ENCODE results near the gene KAT6B. TPM values are rescaled to one million over a fixed set of nuclear protein-coding genes. Genes with fewer than 3 reads are reported as not detected.
"Not testable (repeated sequence)": the region's sequence is repeated elsewhere in the genome, so short reads cannot be mapped to it uniquely, and the experiment has no call there.

Gene KAT6B
- total and polyA plus RNA-seq, 2 experiments from 2014 or later = 7.7 to 12.4 TPM

DNA sequence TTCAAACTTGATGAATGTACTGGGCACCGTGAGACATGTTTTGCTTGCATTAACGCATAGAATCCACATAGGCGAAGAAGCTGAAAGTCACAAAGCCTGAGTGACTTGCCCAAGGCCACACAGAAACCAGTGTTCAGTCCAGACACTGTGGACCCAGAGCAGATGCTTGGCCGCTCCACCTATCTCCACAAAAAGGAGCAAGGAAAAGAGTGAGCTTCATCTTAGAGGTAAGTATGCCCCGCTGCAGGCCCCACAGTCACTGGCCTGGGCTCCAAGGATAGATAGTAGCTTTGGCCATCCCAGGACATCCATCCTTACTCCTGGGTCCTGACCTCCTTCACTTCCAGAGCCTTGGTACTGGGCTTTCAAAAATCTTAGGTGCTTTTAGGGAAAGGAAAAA lies 224.9 kb downstream of the KAT6B start:
- Histone ChIP-seq H3K9ac (no peak overlapping the region), H3F3A (ENCODE audit: insufficient read depth) (no peaks in the 10 kb centered on the region), H3K79me2 (ENCODE audit: insufficient read depth) (no peaks in the 10 kb centered on the region), H3K9me3 (ENCODE audit: low read depth) (no peaks in the 10 kb centered on the region), H3K4me2 (ENCODE audit: unreplicated experiment) (no peak overlapping the region), H3K36me3 (ENCODE audit: low read depth) (no peaks in the 10 kb centered on the region), H4K20me1 (ENCODE audit: insufficient read depth) (no peaks in the 10 kb centered on the region), H3K4me1 (ENCODE audit: insufficient read depth) (no peaks in the 10 kb centered on the region), H2AFZ (no peak overlapping the region), H3K27me3 (replicated peaks; ENCODE audit: insufficient read depth) (no peaks in the 10 kb centered on the region), H3K4me3 (no peak overlapping the region), H3K9me2 (ENCODE audit: insufficient read depth) (no peaks in the 10 kb centered on the region), H3K27ac (no peak overlapping the region)
- WGBS, 2 experiments (ENCODE audit: low coverage in 1 of 2, low lambda C conversion rate in 2 of 2, missing lambda C conversion rate in 2 of 2) = 88 to 97% methylated on average over 5 of the region's 5 CpGs
- no peak for DNase-seq
- in situ Hi-C loops (cut with MboI) = no loop called here
- TF ChIP-seq EZH2 (IDR thresholded peaks at IDR 0.05; ENCODE audit: insufficient read depth, poor library complexity, severe bottlenecking) (no peak), EZH2phosphoT487 (IDR thresholded peaks at IDR 0.05; ENCODE audit: insufficient read depth, low read depth) (no peak)

DNA sequence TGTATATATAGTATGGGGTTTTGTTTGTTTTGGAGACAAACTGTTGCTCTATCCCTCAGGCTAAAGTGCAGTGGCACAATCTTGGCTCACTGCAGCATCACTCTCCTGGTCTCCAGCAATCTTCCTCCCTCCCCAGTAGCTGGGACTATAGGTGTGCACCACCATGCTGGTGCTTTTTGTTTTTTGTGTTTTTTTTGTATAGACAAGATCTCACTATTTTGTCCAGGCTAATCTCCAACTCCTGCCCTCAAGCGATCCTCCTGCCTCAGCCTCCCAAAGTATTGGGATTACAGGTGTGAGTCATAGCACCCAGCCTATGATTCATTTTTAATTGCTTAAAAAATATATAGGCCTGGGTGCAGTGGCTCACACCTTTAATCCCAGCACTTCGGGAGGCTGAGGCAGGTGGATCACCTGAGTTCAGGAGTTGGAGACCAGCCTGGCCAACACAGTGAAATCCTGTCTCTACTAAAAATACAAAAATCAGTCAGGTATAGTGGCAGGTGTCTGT lies 229.6 kb downstream of the KAT6B start:
- 73 to 77% methylated on average over 2 of the region's 2 CpGs for WGBS, 2 experiments (ENCODE audit: low coverage in 1 of 2, low lambda C conversion rate in 2 of 2, missing lambda C conversion rate in 2 of 2)
- in situ Hi-C loops (cut with MboI); H3K79me2 ChIP-seq (ENCODE audit: insufficient read depth); H3K9ac ChIP-seq; H4K20me1 ChIP-seq (ENCODE audit: insufficient read depth); H3K9me2 ChIP-seq (ENCODE audit: insufficient read depth); H3K27ac ChIP-seq; H3K4me3 ChIP-seq; H3K36me3 ChIP-seq (ENCODE audit: low read depth); H3K4me2 ChIP-seq (ENCODE audit: unreplicated experiment); DNase-seq; H2AFZ ChIP-seq; H3K9me3 ChIP-seq (ENCODE audit: low read depth); H3F3A ChIP-seq (ENCODE audit: insufficient read depth); H3K4me1 ChIP-seq (ENCODE audit: insufficient read depth); H3K27me3 ChIP-seq (replicated peaks; ENCODE audit: insufficient read depth): not testable (repeated sequence)

DNA sequence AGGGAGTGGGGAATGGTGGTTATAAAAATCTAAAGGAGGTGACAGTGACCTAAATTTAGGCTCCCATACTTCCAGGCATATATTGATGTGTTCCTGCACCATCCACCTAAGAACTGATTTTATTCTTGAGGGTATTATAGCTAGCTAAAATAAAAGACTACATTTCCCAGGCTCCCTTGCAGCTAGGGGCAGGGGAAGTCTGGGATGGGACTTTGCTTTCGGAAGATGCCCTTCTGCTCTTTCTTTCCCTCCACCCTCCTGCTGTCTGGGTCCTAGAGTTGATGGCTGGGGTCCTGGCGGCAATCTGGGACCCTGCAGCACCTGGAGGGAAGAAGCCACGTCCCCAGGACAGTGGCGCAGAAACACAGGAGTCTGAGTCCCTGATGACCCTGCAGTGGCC lies 231.3 kb downstream of the KAT6B start:
- no peaks in the 10 kb centered on the region for H3K9me3 ChIP-seq (ENCODE audit: low read depth)
- H3K27ac ChIP-seq = peak overlapping the region; percentile 73
- 7 to 11% methylated on average over 4 of the region's 4 CpGs for WGBS, 2 experiments (ENCODE audit: low coverage in 1 of 2, low lambda C conversion rate in 2 of 2, missing lambda C conversion rate in 2 of 2)
- H2AFZ ChIP-seq = peak overlapping the region; percentile 98
- H3F3A ChIP-seq (ENCODE audit: insufficient read depth) = no peaks in the 10 kb centered on the region
- no peaks in the 10 kb centered on the region for H4K20me1 ChIP-seq (ENCODE audit: insufficient read depth)
- H3K36me3 ChIP-seq (ENCODE audit: low read depth) = no peaks in the 10 kb centered on the region
- in situ Hi-C loops (cut with MboI) = no loop called here
- no peak for TF ChIP-seq EZH2phosphoT487 (IDR thresholded peaks at IDR 0.05; ENCODE audit: insufficient read depth, low read depth)
- TF ChIP-seq EZH2 (IDR thresholded peaks at IDR 0.05; ENCODE audit: insufficient read depth, poor library complexity, severe bottlenecking) = no peak
- H3K79me2 ChIP-seq (ENCODE audit: insufficient read depth) = no peaks in the 10 kb centered on the region
- peak; percentile 70 for DNase-seq
- H3K9me2 ChIP-seq (ENCODE audit: insufficient read depth) = no peaks in the 10 kb centered on the region
- H3K4me3 ChIP-seq = peak overlapping the region; percentile 74
- H3K4me1 ChIP-seq (ENCODE audit: insufficient read depth) = peaks cover 9% of the 10 kb centered on the region; the same call in 1 of the 2 replicates
- no peaks in the 10 kb centered on the region for H3K27me3 ChIP-seq (replicated peaks; ENCODE audit: insufficient read depth)
- H3K4me2 ChIP-seq (ENCODE audit: unreplicated experiment) = peak overlapping the region; percentile 94
- H3K9ac ChIP-seq = peak overlapping the region; percentile 78

- H3K36me3 ChIP-seq (ENCODE audit: low read depth) = no peaks in the 10 kb centered on the region
- DNase-seq = peak; percentile 93
- TF ChIP-seq EZH2phosphoT487 (IDR thresholded peaks at IDR 0.05; ENCODE audit: insufficient read depth, low read depth) (no peak), EZH2 (IDR thresholded peaks at IDR 0.05; ENCODE audit: insufficient read depth, poor library complexity, severe bottlenecking) (no peak)
- H3K4me1 ChIP-seq (ENCODE audit: insufficient read depth) = peaks cover 10% of the 10 kb centered on the region; the same call in 1 of the 2 replicates
- H3K9ac ChIP-seq = peak overlapping the region; percentile 78
- H3K4me2 ChIP-seq (ENCODE audit: unreplicated experiment) = peak overlapping the region; percentile 94
- WGBS, 2 experiments (ENCODE audit: low coverage in 1 of 2, low lambda C conversion rate in 2 of 2, missing lambda C conversion rate in 2 of 2) = 1 to 3% methylated on average over 10 of the region's 10 CpGs
- peak overlapping the region; percentile 73 for H3K27ac ChIP-seq
- H3K9me2 ChIP-seq (ENCODE audit: insufficient read depth) = no peaks in the 10 kb centered on the region
- in situ Hi-C loops (cut with MboI) = no loop called here
- peak overlapping the region; percentile 74 for H3K4me3 ChIP-seq
- H2AFZ ChIP-seq = peak overlapping the region; percentile 98
- no peaks in the 10 kb centered on the region for H3K9me3 ChIP-seq (ENCODE audit: low read depth)
- no peaks in the 10 kb centered on the region for H3F3A ChIP-seq (ENCODE audit: insufficient read depth)
- no peaks in the 10 kb centered on the region for H4K20me1 ChIP-seq (ENCODE audit: insufficient read depth)
- H3K27me3 ChIP-seq (replicated peaks; ENCODE audit: insufficient read depth) = no peaks in the 10 kb centered on the region
- no peaks in the 10 kb centered on the region for H3K79me2 ChIP-seq (ENCODE audit: insufficient read depth)
Observed at GRCh38 chr10:75058161-75058560, 231.8 kb downstream of the KAT6B start.
